Liver (tissue), 9 donors: ENCODE measurements around the gene KAZN. TPM values are rescaled to one million over a fixed set of nuclear protein-coding genes. Genes with fewer than 3 reads are reported as not detected.

Source experiments
- DNase-seq: peaks from one replicate; pipeline ENCODE4 v3.0.0-alpha.2; 2017; ENCODE audit warnings: low spot score
- H3K27ac ChIP-seq, 2 donors: one replicate each; pipeline ENCODE4 v1.7.0; 2013; ENCODE audit warnings: inconsistent platforms in 2 of 2, low read length in 2 of 2, control low read depth in 1 of 2, low read depth in 1 of 2, mild to moderate bottlenecking in 1 of 2
- H3K27me3 ChIP-seq, 4 donors: one replicate each; pipeline versions ENCODE4 v1.6.1 to v1.7.0; 2013; ENCODE audit warnings: low read length in 3 of 4, inconsistent platforms in 1 of 4, mild to moderate bottlenecking in 1 of 4, moderate library complexity in 1 of 4; ENCODE audit not compliant: control insufficient read depth in 4 of 4, insufficient read depth in 4 of 4
- H3K36me3 ChIP-seq, 4 donors: one replicate each; pipeline versions ENCODE4 v1.6.1 to v1.7.0; 2013; ENCODE audit warnings: low read length in 3 of 4, mild to moderate bottlenecking in 3 of 4, low read depth in 1 of 4, moderate library complexity in 1 of 4; ENCODE audit not compliant: control insufficient read depth in 4 of 4, insufficient read depth in 3 of 4
- H3K4me1 ChIP-seq, 4 donors: one replicate each; pipeline versions ENCODE4 v1.6.1 to v1.7.0; 2013; ENCODE audit warnings: low read length in 3 of 4, mild to moderate bottlenecking in 3 of 4, moderate library complexity in 1 of 4; ENCODE audit not compliant: control insufficient read depth in 4 of 4, insufficient read depth in 4 of 4
- H3K4me3 ChIP-seq, 3 donors: one replicate each; pipeline versions ENCODE4 v1.6.1 to v1.7.0; 2013; ENCODE audit warnings: low read length in 3 of 3, control low read depth in 1 of 3, low read depth in 1 of 3, mild to moderate bottlenecking in 1 of 3
- H3K9ac ChIP-seq, 2 donors: one replicate each; pipeline ENCODE4 v1.7.0; 2013; ENCODE audit warnings: low read length in 2 of 2, mild to moderate bottlenecking in 2 of 2, moderate library complexity in 2 of 2, control low read depth in 1 of 2, low read depth in 1 of 2
- H3K9me3 ChIP-seq, 4 donors: one replicate each; pipeline versions ENCODE4 v1.6.1 to v1.7.0; 2013; ENCODE audit warnings: low read length in 3 of 4; ENCODE audit not compliant: control insufficient read depth in 4 of 4
- EGR1 ChIP-seq, 2 donors: IDR thresholded peaks; 2 replicates each; pipeline ENCODE4 v1.6.1; 2016 to 2018; ENCODE audit warnings: antibody characterized with exemption in 2 of 2, low read depth in 2 of 2
- FOXA1 ChIP-seq: IDR thresholded peaks from 2 replicates; pipeline ENCODE4 v1.6.1; 2016; ENCODE audit warnings: antibody characterized with exemption
- FOXA2 ChIP-seq: IDR thresholded peaks from 2 replicates; pipeline ENCODE4 v1.6.1; 2016; ENCODE audit warnings: antibody characterized with exemption
- GABPA ChIP-seq, 2 donors: IDR thresholded peaks in 1 of 2; conservative IDR thresholded peaks in 1 of 2; 2 replicates each; pipeline ENCODE4 v1.6.1; 2016; ENCODE audit warnings: antibody characterized with exemption in 2 of 2, mild to moderate bottlenecking in 1 of 2, moderate library complexity in 1 of 2
- HNF4A ChIP-seq, 2 donors: conservative IDR thresholded peaks; 2 replicates each; pipeline ENCODE4 v1.6.1; 2016; ENCODE audit warnings: antibody characterized with exemption in 2 of 2, mild to moderate bottlenecking in 2 of 2
- HNF4G ChIP-seq: IDR thresholded peaks from 2 replicates; pipeline ENCODE4 v1.6.1; 2016; ENCODE audit warnings: antibody characterized with exemption
- JUND ChIP-seq, 2 donors: IDR thresholded peaks; 2 replicates each; pipeline ENCODE4 v1.6.1; 2016; ENCODE audit warnings: antibody characterized with exemption in 2 of 2
- MAX ChIP-seq: IDR thresholded peaks from 2 replicates; pipeline ENCODE4 v1.6.1; 2016; ENCODE audit warnings: antibody characterized with exemption
- NR2F2 ChIP-seq: IDR thresholded peaks from 2 replicates; pipeline ENCODE4 v1.6.1; 2016; ENCODE audit warnings: antibody characterized with exemption
- RAD21 ChIP-seq, 2 donors: IDR thresholded peaks; 2 replicates each; pipeline ENCODE4 v1.6.1; 2016; ENCODE audit warnings: antibody characterized with exemption in 2 of 2, mild to moderate bottlenecking in 2 of 2
- REST ChIP-seq: IDR thresholded peaks from 2 replicates; pipeline ENCODE4 v1.6.1; 2016; ENCODE audit warnings: antibody characterized with exemption, mild to moderate bottlenecking
- RXRA ChIP-seq, 2 donors: IDR thresholded peaks; 2 replicates each; pipeline ENCODE4 v1.6.1; 2017 to 2018; ENCODE audit warnings: antibody characterized with exemption in 2 of 2, mild to moderate bottlenecking in 1 of 2
- SP1 ChIP-seq: IDR thresholded peaks from 2 replicates; pipeline ENCODE4 v1.6.1; 2018; ENCODE audit warnings: antibody characterized with exemption, mild to moderate bottlenecking
- TAF1 ChIP-seq: conservative IDR thresholded peaks from 2 replicates; pipeline ENCODE4 v1.6.1; 2016; ENCODE audit warnings: antibody characterized with exemption, mild to moderate bottlenecking
- YY1 ChIP-seq: IDR thresholded peaks from 2 replicates; pipeline ENCODE4 v1.6.1; 2016; ENCODE audit warnings: antibody characterized with exemption, mild to moderate bottlenecking
- ZBTB33 ChIP-seq: IDR thresholded peaks from 2 replicates; pipeline ENCODE4 v1.6.1; 2016; ENCODE audit warnings: antibody characterized with exemption
- WGBS: extraction: QIAGEN DNeasy Blood & Tissue Kit; methylation state at CpG from one replicate; pipeline ENCODE4 v1.1.7; 2013; 5-methylcytosine and 5-hydroxymethylcytosine counted together
- polyA plus RNA-seq, 2 donors: library from polyadenylated mRNA; stranded (reverse) in 1 of 2; unstranded in 1 of 2; fragments of 200-250 nt in 1 of 2; fragments of >200 nt in 1 of 2; fragmentation: Nextera tagmentation in 1 of 2; extraction: Ambion mirVana in 1 of 2; gene quantifications; one replicate each; pipeline versions ENCODE4 v1.2.1 to v1.2.3, GENCODE V29; 2013 to 2015
- total RNA-seq, 2 donors: library from RNA; depleted of rRNA; stranded (reverse); fragments of >200 nt; gene quantifications; one replicate each; pipeline ENCODE4 v1.2.3, GENCODE V29; 2014
- donor health status: healthy.
- donor health status: healthy.
- donor health status: healthy.
- donor health status: healthy.
- donor health status: healthy.

KAZN gene
- total and polyA plus RNA-seq, 4 donors, result 1.9 to 6.9 (median 2.4) TPM

- DNase-seq, result no peak
- no peaks in the 10 kb centered on the region for H3K27me3 ChIP-seq
- peaks cover 0 to 13% (median 7%) of the 10 kb centered on the region in 4 donors for H3K4me1 ChIP-seq
- H3K9ac ChIP-seq, result no peak overlapping the region
- H3K9me3 ChIP-seq, result no peaks in the 10 kb centered on the region
- H3K27ac ChIP-seq, result peak overlapping the region in 1 of 2 donors; percentile 45
- no peaks in the 10 kb centered on the region for H3K36me3 ChIP-seq
- 71% methylated on average over 5 of the region's 5 CpGs for WGBS
- no peak overlapping the region for H3K4me3 ChIP-seq
- no peak for TF ChIP-seq NR2F2
- TF ChIP-seq ZBTB33, result no peak
- TF ChIP-seq FOXA1, result no peak
- no peak for TF ChIP-seq MAX
- TF ChIP-seq GABPA (IDR thresholded peaks at IDR 0.05 in 1 of 2, conservative IDR thresholded peaks at IDR 0.05 in 1 of 2), result no peak
- TF ChIP-seq RAD21 (IDR thresholded peaks at IDR 0.05), result no peak
- no peak for TF ChIP-seq EGR1 (IDR thresholded peaks at IDR 0.05; ENCODE audit: low read depth in 2 of 2)
These were observed 424.7 kb downstream of the KAZN start for GRCh38 chr1:15023205-15023604.

DNA sequence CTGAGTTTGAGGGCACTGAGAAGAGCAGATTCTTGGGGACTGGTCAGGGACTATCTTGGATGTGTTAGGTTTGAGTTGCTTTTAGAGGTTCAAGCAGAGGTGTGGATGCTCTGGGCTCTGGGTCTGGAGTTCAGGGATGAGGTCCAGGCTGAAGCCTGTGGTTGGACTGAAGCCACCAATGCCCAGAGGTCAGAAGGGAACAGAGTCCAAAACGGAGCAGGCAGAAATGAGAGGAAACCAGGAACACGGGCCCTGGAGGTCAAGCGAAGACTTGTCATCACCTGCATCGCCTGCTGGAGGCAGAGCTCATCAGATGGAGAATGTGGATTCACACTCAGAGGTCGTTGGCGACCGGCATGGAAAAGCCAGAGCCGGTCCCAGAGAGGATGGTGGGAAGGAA is 425.5 kb downstream of the KAZN start:
- DNase-seq, result no peak
- H3K4me3 ChIP-seq, result no peak overlapping the region
- H3K9ac ChIP-seq, result no peak overlapping the region
- H3K4me1 ChIP-seq, result peaks cover 0 to 13% (median 7%) of the 10 kb centered on the region in 4 donors
- WGBS, result 70% methylated on average over 8 of the region's 8 CpGs
- H3K27me3 ChIP-seq, result no peaks in the 10 kb centered on the region
- no peaks in the 10 kb centered on the region for H3K36me3 ChIP-seq
- H3K9me3 ChIP-seq, result no peaks in the 10 kb centered on the region
- no peak overlapping the region for H3K27ac ChIP-seq
- TF ChIP-seq SP1, result no peak
- no peak for TF ChIP-seq JUND (IDR thresholded peaks at IDR 0.05)
- no peak for TF ChIP-seq REST
- peak in 1 of 2 donors; percentile 28 for TF ChIP-seq HNF4A (conservative IDR thresholded peaks at IDR 0.05)
- no peak for TF ChIP-seq FOXA1

- Histone ChIP-seq H3K4me3 (no peak overlapping the region), H3K36me3 (no peaks in the 10 kb centered on the region), H3K27ac (no peak overlapping the region), H3K27me3 (no peaks in the 10 kb centered on the region), H3K9ac (no peak overlapping the region), H3K9me3 (no peaks in the 10 kb centered on the region), H3K4me1 (peaks cover 0 to 11% (median 5%) of the 10 kb centered on the region in 4 donors)
- no peak for DNase-seq
- 50% methylated on average over 4 of the region's 4 CpGs for WGBS
- TF ChIP-seq TAF1 (no peak), YY1 (no peak), JUND (IDR thresholded peaks at IDR 0.05) (no peak), SP1 (no peak), GABPA (IDR thresholded peaks at IDR 0.05 in 1 of 2, conservative IDR thresholded peaks at IDR 0.05 in 1 of 2) (no peak), EGR1 (IDR thresholded peaks at IDR 0.05; ENCODE audit: low read depth in 2 of 2) (no peak), REST (no peak), HNF4A (conservative IDR thresholded peaks at IDR 0.05) (no peak), RAD21 (IDR thresholded peaks at IDR 0.05) (no peak), RXRA (IDR thresholded peaks at IDR 0.05) (no peak), MAX (no peak), NR2F2 (no peak), HNF4G (no peak), ZBTB33 (no peak), FOXA2 (no peak)
These were observed 427.6 kb downstream of the KAZN start for GRCh38 chr1:15026117-15026489.
